Vagina (tissue), 2 donors: Measurements from ENCODE around the gene FAM237B. TPM values are rescaled to one million over a fixed set of nuclear protein-coding genes. Genes with fewer than 3 reads are reported as not detected.
A peak's percentile ranks its signal among the peaks of the same experiment; 100 is the strongest.
"Not testable (repeated sequence)": the region's sequence is repeated elsewhere in the genome, so short reads cannot be mapped to it uniquely, and the experiment has no call there.

Experiments used
- DNase-seq, 2 donors: peaks; one replicate each; pipeline ENCODE4 v3.0.0-alpha.2; 2017; ENCODE audit errors: extremely low spot score in 2 of 2
- H3K27ac ChIP-seq: fragments of 200-600 bp; sonication (generic); one replicate; pipeline ENCODE4 v1.5.1; 2019
- H3K27me3 ChIP-seq: fragments of 200-600 bp; sonication (generic); one replicate; pipeline ENCODE4 v1.5.1; 2019
- H3K36me3 ChIP-seq, 2 donors: fragments of 200-600 bp; sonication (generic); one replicate each; pipeline ENCODE4 v1.5.1; 2017 to 2019
- H3K4me1 ChIP-seq: fragments of 200-600 bp; sonication (generic); one replicate; pipeline ENCODE4 v1.5.1; 2019
- H3K4me3 ChIP-seq, 2 donors: fragments of 200-600 bp; sonication (generic); 1 replicate in 1 of 2; 2 replicates in 1 of 2; pipeline ENCODE4 v1.5.1; 2016 to 2019
- H3K9me3 ChIP-seq: fragments of 200-600 bp; sonication (generic); one replicate; pipeline ENCODE4 v1.5.1; 2019
- CTCF ChIP-seq, 3 experiments: fragments of 450-650 bp in 2 of 3; fragments of 200-600 bp in 1 of 3; sonication (generic) in 1 of 3; IDR thresholded peaks; one replicate each; pipeline ENCODE4 v1.5.1; 2017 to 2019; ENCODE audit warnings: antibody characterized with exemption in 3 of 3, mild to moderate bottlenecking in 2 of 3, moderate library complexity in 2 of 3
- POLR2A ChIP-seq, 2 donors: fragments of 450-650 bp; IDR thresholded peaks; one replicate each; pipeline ENCODE4 v1.6.1; 2017; ENCODE audit warnings: antibody characterized with exemption in 2 of 2, mild to moderate bottlenecking in 2 of 2, moderate library complexity in 2 of 2
- POLR2AphosphoS5 ChIP-seq, 2 donors: sonication (generic); formaldehyde crosslinking; IDR thresholded peaks; one replicate each; pipeline ENCODE4 v1.9.0; 2017; ENCODE audit warnings: antibody characterized with exemption in 2 of 2, mild to moderate bottlenecking in 2 of 2, low read depth in 1 of 2; ENCODE audit not compliant: insufficient read depth in 1 of 2
- intact Hi-C: fragments of 100-400 bp; cut with DNase I; formaldehyde crosslinking; loops from one replicate; pipeline ENCODE4 v1.15.1; 2023
- total RNA-seq: library from RNA; depleted of rRNA; stranded (reverse); fragments of >200 nt; gene quantifications from one replicate; pipeline ENCODE4 v1.2.3, GENCODE V29; 2016

FAM237B gene
- total RNA-seq, 1 donor from 2014 or later: not detected

GRCh38 chr7:90346336-90347125, 25.4 kb upstream of the FAM237B start, which contains the start of gene GTPBP10:
GTPBP10 (plus strand) TSS chr7:90346716; CDS start chr7:90346742, 26 bp downstream.
- H3K4me3 ChIP-seq: peak within 1 kb of the TSS; percentile 55 to 73
- H3K27ac ChIP-seq: peak within 1 kb of the TSS; percentile 83
- peak in 1 of 2 donors; percentile 93 for DNase-seq
- H3K36me3 ChIP-seq: no peaks in the 10 kb centered on the region
- intact Hi-C loops: loop anchor here (5.0 kb wide), 1 partner anchor 56 kb away; the partner anchor contains the start of gene CLDN12
- H3K4me1 ChIP-seq: peaks cover 15% of the 10 kb centered on the region
- TF ChIP-seq POLR2A (IDR thresholded peaks at IDR 0.05) (peak in 1 of 2 donors; percentile 15), POLR2AphosphoS5 (IDR thresholded peaks at IDR 0.05; ENCODE audit: insufficient read depth in 1 of 2, low read depth in 1 of 2) (peak; percentile 91 to 96), CTCF (IDR thresholded peaks at IDR 0.05) (peak; percentile 60 to 82 (median 70))
- H3K27me3 ChIP-seq: no peaks in the 10 kb centered on the region
- H3K9me3 ChIP-seq: no peaks in the 10 kb centered on the region

GRCh38 chr7:90345595-90346335, 24.7 kb upstream of the FAM237B start:
- TF ChIP-seq CTCF (IDR thresholded peaks at IDR 0.05): no peak
- no peak for TF ChIP-seq POLR2AphosphoS5 (IDR thresholded peaks at IDR 0.05; ENCODE audit: insufficient read depth in 1 of 2, low read depth in 1 of 2)
- TF ChIP-seq POLR2A (IDR thresholded peaks at IDR 0.05): no peak
- Histone ChIP-seq H3K27ac (peak overlapping the region; percentile 83), H3K4me1 (peaks cover 15% of the 10 kb centered on the region), H3K4me3 (peak overlapping the region; percentile 55 to 73), H3K9me3 (no peaks in the 10 kb centered on the region), H3K27me3 (no peaks in the 10 kb centered on the region), H3K36me3 (no peaks in the 10 kb centered on the region)
- no peak for DNase-seq
- intact Hi-C loops: loop anchor here (5.0 kb wide), 1 partner anchor 57 kb away; the partner anchor contains the start of gene CLDN12

- TF ChIP-seq POLR2AphosphoS5 (IDR thresholded peaks at IDR 0.05; ENCODE audit: insufficient read depth in 1 of 2, low read depth in 1 of 2): no peak
- no peak for TF ChIP-seq POLR2A (IDR thresholded peaks at IDR 0.05)
- TF ChIP-seq CTCF (IDR thresholded peaks at IDR 0.05): no peak
- peaks cover 15% of the 10 kb centered on the region for H3K4me1 ChIP-seq
- no peaks in the 10 kb centered on the region for H3K9me3 ChIP-seq
- no peak for DNase-seq
- no peaks in the 10 kb centered on the region for H3K27me3 ChIP-seq
- H3K4me3 ChIP-seq: peak overlapping the region in 1 of 2 donors; percentile 55
- intact Hi-C loops: loop anchor here (5.0 kb wide), 1 partner anchor 57 kb away; the partner anchor contains the start of gene CLDN12
- H3K27ac ChIP-seq: peak overlapping the region; percentile 83
- H3K36me3 ChIP-seq: no peaks in the 10 kb centered on the region
Observed at GRCh38 chr7:90345016-90345415, 23.9 kb upstream of the FAM237B start.

- Histone ChIP-seq H3K4me1 (no peaks in the 10 kb centered on the region), H3K27ac (no peak overlapping the region), H3K27me3 (no peaks in the 10 kb centered on the region), H3K9me3 (no peaks in the 10 kb centered on the region), H3K4me3 (no peak overlapping the region), H3K36me3 (no peaks in the 10 kb centered on the region)
- intact Hi-C loops: no loop called here
- TF ChIP-seq CTCF (IDR thresholded peaks at IDR 0.05) (no peak), POLR2A (IDR thresholded peaks at IDR 0.05) (no peak), POLR2AphosphoS5 (IDR thresholded peaks at IDR 0.05; ENCODE audit: insufficient read depth in 1 of 2, low read depth in 1 of 2) (no peak)
- DNase-seq: no peak
Observed at GRCh38 chr7:90337106-90337505, 16.0 kb upstream of the FAM237B start.

GRCh38 chr7:90334926-90335325, 13.8 kb upstream of the FAM237B start:
- intact Hi-C loops, H3K9me3 ChIP-seq, H3K4me3 ChIP-seq, DNase-seq, H3K27ac ChIP-seq, H3K27me3 ChIP-seq, H3K36me3 ChIP-seq, H3K4me1 ChIP-seq: not testable (repeated sequence)
